NCI-H2171 treated with DMSO at 0.1 percent for 48 hours (cell line): Measurements from ENCODE around the gene KDR.

Source experiments
- DNase-seq: peaks from one replicate; lab custom pipeline; 2025; lab: John Stamatoyannopoulos, UW

KDR gene

DNA sequence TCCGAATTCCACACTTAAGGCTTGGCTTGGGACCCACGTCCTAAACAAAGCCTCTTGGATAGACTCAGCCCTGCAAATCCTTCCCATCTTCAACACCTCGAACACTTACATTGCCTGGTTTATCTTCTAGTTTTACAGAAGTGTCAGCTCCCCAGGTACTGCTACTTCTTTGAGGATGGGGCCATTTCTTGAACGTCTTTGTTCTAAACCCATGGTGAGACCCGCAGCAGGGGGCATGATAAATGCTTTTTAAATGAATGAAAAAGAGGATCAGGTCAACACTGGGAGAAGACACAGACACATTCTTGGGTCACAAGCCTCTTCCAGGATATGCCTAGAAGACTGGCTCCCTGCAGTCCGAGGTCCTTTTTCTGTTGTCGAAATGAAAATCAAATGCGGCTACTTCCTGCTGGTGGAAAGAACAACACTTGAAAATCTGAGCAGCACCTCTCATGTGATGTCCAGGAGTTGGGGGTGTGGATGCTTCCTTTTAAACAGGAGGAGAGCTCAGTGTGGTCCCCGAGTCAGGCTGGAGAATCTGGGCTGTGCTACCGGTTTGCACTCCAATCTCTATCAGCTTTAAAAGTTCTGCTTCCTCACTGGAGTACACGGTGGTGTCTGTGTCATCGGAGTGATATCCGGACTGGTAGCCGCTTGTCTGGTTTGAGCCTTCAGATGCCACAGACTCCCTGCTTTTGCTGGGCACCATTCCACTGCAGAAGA lies 45.8 kb downstream of the KDR start:
- no peak for DNase-seq

DNA sequence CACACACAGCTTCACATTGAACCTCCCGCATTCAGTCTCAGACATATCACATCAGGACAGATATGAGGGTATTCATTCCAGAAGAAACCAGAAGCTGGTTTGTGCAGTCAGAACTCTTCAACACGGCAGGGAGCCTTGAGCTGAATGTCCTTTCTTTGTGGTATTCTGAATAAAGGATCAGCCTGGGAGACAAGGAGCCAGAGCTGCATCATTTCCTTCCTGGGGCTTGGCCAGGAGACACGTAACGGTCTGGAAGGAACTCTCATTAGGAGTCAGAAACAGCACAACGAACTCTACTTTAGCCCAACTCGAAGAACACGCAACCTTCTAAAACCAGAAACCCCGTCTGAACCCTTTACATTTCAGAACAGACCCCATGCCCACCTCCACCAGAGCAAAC lies 46.4 kb downstream of the KDR start:
- DNase-seq = no peak

DNA sequence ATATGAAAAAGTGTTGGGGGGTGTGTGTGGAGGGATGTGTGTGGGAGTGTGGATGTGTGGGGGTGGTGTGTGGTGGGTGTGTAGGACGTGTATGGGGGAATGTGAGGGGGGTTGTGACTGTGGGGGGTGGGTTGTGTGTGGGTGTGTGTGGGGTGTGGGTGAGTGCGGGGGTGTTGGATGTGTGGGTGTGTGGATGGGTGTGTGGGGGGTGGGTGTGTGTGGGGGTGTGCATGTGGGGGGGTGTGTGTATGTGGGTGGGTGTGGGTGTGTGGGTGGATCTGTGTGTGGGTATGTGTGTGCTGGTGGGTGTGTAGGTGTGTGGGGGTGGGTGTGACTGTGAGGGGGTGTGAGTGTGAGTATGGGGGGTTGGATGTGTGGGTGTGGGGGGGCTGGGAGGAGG lies 47.8 kb downstream of the KDR start:
- no peak for DNase-seq

DNA sequence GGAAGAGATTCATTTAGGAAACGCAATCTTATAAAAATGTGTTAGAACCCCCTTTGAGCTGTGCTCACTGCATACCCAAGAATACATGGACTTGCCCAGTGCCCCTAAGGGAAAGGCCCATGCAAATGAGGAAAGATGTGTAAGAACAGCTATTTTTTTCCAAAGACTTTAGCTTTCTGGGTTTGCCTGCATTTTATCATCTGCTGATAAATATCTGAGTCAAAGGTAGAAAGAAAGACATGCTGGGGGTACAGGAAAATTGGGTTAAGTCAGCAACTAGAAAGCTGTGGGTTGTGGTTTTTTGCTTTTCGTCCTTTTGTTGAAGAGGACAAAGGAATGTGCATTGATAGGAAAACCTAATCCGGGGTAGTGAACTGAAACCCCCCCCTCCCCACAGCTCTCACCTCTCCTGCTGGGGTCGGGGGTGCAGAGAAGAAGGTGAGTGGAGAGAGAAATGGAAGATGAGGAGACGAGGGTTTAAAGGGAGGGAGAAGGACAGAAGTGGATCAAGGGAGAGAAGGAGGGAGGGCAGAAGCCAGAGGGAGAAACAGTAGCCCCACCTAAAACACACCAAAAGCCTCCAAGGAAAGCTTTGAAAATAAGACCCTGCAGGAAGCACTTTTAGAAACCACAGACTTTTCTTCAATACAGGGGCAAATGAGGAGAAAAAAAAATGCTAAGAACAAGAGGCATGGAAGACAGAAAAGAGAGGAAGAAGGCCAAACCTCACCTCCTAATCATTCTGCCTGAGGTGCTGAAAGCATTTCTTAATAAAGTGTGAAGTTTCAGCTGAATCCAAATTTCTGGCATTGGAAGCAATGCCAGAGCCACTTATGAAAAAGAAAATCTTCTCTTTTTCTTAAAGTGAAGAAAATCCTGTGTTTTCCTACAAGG lies 49.3 kb downstream of the KDR start:
- DNase-seq = no peak

DNA sequence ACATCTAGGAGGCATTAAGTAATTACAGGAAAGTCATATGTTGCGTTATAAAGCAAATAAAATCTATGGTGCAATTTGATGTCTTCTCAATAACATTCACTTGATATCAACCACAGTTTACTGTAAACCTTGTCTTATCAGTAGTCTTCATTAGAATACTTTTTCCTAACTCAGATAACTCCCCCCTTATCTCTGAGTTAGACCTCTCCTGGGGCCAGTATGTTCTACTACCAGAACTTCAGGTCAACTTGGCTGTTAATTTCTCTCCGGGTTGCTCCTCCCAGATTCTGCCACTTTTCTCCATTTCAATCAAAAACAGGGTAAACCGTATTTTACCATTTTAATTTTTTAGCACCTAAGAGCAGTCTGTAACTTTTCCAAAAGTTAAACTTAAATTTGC lies 50.0 kb downstream of the KDR start:
- no peak for DNase-seq

DNA sequence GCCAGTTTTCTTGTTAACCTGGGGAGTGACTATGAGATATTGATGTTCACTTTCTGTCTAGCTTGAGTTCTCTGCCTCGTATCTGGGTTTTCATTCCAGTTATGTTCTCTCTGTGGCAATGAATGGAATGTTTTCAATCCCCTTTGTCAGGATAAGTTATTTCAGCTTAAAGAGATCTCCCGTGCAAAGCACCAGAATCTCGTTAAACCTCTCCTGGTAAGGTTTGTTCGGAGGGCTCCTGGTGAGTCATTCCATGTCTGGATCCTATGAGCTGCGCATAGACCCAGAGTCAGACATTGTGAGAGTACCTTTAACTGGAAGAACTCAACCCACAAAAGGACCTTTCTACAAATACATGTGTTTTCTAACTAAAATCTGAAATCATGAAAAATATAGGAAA lies 51.0 kb downstream of the KDR start:
- no peak for DNase-seq

DNA sequence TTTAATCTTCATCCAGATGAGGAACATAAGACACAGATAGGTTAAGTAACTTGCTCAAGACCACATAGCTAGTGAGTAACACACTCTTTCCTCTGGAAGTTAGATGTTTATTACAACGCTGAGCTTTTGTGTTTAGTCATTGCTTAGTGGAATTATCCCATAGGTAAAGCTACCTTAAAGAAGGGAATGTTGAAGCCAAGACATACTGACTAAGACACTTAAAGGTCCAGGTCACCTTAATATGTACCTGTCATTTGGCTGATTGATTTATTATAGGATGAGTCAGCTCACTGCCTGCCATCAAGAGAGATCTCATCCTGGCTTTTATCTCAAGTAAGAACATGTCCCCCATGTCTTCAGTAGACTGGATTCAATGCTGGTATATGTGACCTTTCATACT lies 53.4 kb downstream of the KDR start:
- no peak for DNase-seq

DNA sequence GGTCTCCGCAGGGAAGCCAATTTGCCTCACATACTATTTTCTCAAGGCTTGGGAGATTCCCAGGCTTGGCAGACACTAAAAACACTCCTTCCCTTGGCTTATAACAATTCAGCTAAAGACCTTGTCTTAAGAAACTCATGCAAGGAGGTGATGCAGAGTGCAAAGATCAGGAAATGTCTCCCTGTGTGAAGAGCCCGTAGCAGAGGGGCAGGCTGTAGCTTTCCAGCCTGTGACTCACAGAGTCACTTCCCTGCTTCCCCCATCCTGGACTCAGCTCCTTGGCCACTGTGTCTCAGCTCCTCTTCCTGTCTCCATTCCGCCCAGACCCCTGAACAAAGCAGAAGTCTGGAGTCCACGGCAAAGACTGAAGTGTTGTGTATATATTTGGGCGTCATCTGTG lies 56.1 kb downstream of the KDR start:
- no peak for DNase-seq

DNA sequence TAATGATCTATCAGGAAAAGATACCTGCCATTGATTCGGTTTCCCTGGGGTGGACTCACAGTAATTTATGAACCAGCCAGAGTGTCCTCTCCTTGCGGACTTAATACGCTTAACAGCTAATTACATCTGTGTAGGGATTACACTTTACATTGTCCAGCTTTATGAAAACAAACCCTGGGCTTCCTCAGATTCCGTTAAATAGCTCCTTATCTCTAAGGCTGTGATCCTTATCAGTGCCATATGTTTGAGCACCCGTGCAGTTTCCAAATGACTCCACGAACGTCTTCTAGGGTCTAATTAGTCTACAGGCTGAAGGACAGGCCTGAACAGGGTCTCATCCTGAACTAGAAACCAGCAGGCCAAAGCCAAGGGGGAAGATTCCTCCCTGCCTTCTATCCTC lies 56.9 kb downstream of the KDR start:
- DNase-seq = no peak

DNA sequence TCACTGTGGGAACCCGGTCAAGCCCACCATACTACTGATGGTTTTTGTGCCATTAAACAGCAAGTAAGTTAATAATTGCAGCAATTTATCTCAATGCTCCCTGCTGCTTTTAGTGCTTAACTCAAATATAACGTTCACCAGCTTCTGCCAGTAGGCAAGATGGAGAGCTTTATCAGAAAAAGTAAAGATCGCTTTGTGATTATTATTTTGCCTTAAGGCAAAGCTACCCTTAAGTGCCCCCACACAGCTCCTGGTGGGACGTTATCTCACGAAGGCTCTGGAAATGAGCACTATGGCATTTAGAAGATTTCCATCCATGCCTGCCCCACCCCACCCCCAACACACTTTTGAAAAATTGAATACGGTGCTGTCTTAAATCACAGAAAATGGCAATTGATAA lies 59.4 kb downstream of the KDR start:
- no peak for DNase-seq

DNA sequence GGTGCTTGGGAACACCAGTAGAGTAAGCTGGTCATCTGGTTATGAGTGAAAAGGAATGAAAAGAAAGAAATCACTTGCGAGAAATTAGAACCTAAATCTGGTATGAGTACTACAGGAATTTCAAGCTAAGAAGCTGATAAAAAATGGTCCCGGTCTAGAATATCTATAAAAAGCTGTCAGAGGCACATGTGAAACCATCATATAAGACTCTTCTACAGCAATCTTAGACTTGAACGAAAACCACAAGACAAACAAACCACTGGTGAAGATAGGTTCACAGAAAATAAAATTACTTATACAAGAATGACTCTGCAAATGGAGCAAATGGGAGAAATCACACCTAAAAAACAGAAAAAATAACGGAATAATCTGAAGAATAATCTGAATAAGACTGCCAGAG lies 69.9 kb downstream of the KDR start:
- DNase-seq = no peak

DNA sequence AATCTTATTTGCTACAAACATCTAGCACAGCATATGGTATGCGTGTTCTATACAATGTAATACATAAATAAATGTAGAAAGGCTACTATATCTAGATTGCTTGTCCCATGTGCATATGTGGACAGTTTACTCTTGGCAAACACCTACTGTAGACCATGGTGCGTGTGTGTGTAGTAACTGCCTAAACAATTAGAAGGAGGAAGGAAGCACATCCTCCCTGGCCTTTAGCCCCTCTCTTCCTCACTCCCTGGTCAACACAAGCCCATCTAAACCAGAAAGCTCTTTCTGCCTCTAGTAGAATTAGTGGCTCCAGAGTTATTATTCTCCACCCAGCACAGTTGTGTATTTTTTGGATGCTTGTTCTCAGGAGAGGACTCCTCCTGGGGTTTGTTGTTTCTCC lies 73.9 kb downstream of the KDR start:
- DNase-seq = no peak

DNA sequence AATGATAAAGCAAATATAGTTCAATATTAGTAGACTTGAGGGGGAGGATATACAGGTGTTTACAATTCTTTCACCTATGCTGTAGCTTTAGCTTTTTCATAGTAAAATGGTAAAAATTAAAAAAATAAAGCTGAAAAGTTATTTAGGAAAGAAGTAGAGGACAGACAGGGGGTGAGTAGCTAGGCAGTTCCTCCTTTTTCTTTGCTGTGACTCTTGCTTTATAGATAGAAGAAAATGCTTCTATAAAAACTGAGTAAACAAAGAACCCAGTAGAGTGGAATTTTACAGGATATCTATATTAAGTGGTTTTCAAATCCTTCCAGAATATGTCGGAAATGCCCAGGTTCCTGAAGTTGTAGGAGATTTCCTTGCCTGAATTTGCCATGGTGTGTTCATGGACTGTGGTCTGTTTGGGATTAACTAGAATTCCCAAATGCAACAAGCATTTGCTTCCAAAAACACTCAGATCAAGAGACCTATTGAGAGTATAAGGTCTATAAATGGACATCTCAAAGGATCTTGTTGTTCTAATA lies 74.9 kb downstream of the KDR start:
- no peak for DNase-seq

DNA sequence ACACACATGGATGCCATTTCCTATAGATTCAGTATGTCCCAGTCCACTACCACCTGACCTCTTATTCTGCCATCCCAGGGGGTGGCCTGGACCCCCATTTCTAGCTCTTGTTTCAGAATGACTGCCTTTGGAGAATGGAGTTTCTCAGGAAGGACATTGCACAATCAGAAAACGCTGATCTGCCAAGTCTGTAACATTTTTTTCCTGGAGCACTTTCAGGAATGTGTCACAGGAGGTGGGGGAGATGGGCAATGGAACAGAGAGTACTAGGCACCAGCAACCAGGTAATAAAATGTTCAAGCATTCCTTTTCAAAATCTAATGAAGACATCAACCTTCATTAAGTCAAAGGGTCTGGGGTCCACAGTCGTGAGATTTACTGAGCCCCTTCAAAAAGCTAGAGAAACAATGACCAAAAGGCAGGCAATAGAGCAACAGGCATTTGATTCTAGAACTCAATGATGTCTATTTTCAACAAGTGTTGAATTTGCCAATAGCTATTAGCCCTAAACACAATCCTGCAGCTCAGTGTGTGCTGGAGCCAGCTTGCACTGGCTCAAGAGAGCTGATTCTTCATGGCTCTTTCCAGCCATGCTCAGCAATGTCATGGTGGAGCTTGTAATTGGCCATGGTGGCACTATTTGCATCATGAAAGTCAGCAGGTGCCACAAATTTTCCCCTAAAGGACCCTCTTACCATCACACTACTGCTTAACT lies 87.1 kb downstream of the KDR start:
- no peak for DNase-seq

DNA sequence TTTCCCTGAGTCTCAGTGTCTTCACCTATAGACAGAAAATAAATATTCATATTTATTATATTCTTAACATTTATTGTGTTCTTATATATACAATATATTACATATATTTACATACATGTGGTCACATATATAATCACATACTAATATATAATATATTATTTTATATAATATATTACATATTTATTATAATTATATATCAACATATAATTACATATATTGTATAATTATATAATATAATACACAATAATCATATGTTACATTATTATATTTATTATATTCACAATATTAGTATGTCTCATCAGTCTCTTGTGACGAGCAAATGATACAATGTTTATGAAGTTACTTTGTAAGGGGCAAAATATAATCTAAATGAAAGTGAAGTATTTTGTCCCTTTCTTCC lies 87.7 kb downstream of the KDR start:
- DNase-seq = no peak

DNA sequence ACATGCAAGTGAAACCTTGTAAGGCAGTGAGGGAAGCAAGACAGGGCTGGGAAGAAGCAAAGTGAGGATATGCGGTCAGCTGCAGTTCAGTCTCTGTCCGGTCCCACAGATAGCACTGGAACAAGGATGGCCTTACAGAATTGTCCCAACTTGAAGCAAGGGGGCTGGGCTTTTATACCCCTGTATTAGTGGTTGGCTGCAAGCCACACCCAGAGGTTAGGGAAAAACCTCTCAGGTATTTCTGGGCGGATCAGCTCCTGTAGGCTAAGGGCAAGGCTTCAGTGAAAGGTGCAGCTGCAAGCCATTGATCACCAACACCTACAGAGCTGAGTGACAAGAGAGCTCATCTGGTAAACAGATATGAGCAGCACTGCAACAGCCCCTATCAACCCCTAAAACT lies 89.0 kb downstream of the KDR start:
- no peak for DNase-seq

DNA sequence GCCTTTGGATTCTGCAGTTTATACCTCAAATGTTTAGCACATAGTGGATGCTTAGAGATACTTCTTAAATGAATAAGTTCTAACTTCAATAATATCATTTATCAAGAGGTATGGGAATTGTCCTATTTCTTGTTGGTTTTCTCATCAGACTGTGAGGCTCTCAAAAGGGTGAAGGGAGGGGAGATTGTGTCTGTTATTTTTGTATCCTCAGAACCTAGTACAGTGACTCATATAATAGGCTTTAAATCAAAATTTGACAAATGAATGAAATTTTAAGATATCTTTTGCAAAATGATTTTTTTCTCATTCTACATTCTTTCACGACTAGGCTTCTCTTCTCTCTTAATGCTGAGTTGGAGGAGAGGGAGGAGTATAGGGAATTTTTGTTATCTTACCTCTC lies 89.5 kb downstream of the KDR start:
- DNase-seq = no peak

DNA sequence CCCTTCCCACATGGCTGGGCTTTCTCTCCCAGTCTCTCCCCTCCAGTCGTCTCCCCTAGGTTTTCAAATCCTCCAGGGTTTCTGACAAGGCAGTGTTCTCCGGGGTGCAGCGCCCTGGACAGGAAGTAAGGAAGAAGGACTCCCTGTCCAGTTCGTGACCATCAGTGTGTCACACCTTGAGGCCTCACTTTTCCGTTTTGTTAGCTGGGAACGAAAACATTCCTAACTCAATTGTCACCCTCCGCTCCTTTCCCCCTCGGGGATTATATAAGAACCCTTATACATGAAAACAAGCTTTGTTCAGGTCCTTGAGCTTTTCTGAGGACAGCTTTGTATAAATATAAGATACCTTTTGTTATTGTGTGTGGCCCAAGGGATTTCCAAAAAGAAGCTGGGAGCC lies 92.1 kb downstream of the KDR start:
- DNase-seq = no peak

DNA sequence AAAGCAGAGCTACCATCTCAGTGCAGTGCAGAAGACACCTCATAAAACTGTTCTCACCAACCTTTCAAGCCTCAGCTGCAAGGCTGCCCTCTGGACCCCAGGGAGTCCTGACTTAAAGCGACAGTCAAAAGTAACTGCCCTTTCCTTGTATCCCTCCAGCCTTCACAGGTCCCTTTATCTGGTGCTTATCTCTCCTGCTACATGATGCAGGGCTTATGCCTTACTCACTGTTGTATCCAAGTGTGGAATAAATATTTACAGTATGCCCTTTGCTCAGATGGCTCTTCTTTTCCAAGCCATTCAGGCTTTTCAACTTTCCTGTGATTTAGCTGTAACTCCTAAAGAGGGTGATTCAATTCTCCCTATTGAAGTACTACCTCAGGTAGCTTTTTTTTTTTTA lies 92.6 kb downstream of the KDR start:
- no peak for DNase-seq

DNA sequence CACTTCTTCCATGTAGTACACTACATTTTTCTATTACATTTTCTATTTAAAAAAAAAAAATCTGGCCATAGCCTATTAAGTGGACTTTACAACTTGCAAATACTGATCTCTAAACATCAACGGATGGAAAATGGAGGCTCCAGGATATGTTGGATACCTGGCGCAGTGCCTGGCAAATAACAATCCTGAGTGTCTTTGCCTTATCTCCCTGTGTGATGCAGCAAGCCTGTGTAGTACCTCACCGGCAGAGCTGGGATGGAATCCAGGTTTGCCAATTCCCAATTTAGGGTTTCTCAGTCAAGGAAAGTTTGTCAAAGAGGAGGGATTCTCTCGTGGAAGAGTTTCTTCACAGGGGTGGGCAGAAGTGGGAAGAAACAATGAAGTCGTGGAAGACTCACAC lies 93.2 kb downstream of the KDR start:
- DNase-seq = no peak

DNA sequence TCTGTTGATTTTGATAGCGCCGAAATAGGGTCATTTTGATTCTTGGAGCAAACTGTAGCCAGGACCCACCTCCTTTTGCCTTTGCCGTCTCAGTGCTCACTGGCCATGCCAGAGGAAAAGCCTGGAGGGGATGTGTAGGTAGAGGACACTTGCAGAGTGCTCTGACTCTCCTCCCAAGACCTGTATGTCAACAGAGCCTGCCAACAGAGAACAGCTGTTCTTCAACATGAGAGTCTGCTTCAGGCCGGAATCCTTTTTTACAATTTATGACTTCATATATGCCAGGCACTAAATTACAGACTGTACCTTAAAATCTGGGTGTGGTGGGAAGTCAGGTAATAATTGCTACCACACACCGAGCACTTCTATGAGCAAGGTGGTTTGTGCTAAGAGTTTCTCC lies 94.2 kb downstream of the KDR start:
- DNase-seq = peak; percentile 2

DNA sequence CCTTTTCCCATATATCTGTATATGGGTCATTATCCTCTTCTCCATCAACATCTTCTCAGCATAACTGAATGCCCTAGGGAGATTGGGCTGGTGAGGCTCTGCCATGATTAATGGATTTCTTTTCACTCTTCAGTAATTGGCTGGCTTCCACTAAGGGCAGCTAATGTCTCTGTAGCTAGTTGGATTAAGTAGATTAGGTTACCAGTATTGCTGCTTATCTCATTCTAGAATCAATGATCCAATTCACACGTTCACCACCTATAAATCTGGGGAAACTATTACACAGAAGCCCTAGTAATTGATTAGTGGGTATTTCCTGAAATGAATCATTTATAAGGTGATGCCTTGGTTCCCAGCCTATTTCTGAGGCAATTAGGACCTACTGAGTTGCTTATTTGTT lies 94.8 kb downstream of the KDR start:
- DNase-seq = peak; percentile 65
